Measurements from ENCODE around the gene FBXW4.

- TF ChIP-seq CTCF (IDR thresholded peaks at IDR 0.05) (no peak), EP300 (IDR thresholded peaks at IDR 0.05) (no peak), POLR2A (IDR thresholded peaks at IDR 0.05) (no peak)
Observed at GRCh38 chr10:101643546-101643945, 51.4 kb downstream of the FBXW4 start.
